AG04450 (cell line): ENCODE results near the gene CST1. TPM values are rescaled to one million over a fixed set of nuclear protein-coding genes. Genes with fewer than 3 reads are reported as not detected.

Experiments
- CTCF ChIA-PET: fragments of 300-600, 350-600 bp; formaldehyde crosslinking; extraction: SDS; loops from one replicate; lab custom pipeline; 2022; ENCODE audit warnings: antibody characterized with exemption, inconsistent platforms; lab: Charles Lee
- POLR2A ChIA-PET: fragments of 350-600 bp; formaldehyde crosslinking; extraction: SDS; loops from one replicate; lab custom pipeline; 2021; ENCODE audit warnings: antibody characterized with exemption, inconsistent platforms; lab: Yijun Ruan, JAX
- DNase-seq: peaks from one replicate; pipeline ENCODE4 v3.0.0-alpha.2; 2011; ENCODE audit warnings: low read depth, low spot score
- H3K27ac ChIP-seq: one replicate; pipeline ENCODE4 v1.5.1; 2012; ENCODE audit warnings: low read depth, low read length, control low read depth
- H3K27me3 ChIP-seq: one replicate; pipeline ENCODE4 v1.6.0; 2012; ENCODE audit warnings: low read length; ENCODE audit not compliant: control insufficient read depth, insufficient read depth
- H3K4me3 ChIP-seq: 2 replicates; pipeline ENCODE4 v1.5.1; 2011; ENCODE audit warnings: mild to moderate bottlenecking, low read depth, low read length, control low read depth
- H3K9me3 ChIP-seq: 2 replicates; pipeline ENCODE4 v1.5.1; 2012; ENCODE audit warnings: low read length; ENCODE audit not compliant: control insufficient read depth, insufficient read depth
- CTCF ChIP-seq: IDR thresholded peaks from 2 replicates; pipeline ENCODE4 v1.5.1; 2011; ENCODE audit warnings: low read depth, low read length, control low read depth, inconsistent platforms
- polyA plus RNA-seq: library from polyadenylated mRNA; depleted of rRNA; stranded (reverse); fragments of >200 nt; gene quantifications from 2 replicates; pipeline ENCODE4 v1.2.3, GENCODE V29; 2011; rRNA removed
- small RNA-seq: library from RNA; depleted of rRNA; stranded (forward); fragments of <200 nt; gene quantifications from one replicate; pipeline ENCODE3, GENCODE V24; 2012; ENCODE audit warnings: low read depth; ENCODE audit not compliant: insufficient read length

CST1 gene
- polyA plus RNA-seq, 1 experiment, result not detected

- no peak overlapping the region for H3K27ac ChIP-seq
- no peak for DNase-seq
- peaks cover 5% of the 10 kb centered on the region for H3K27me3 ChIP-seq
- ChIA-PET POLR2A (no interaction called here), CTCF (no interaction called here)
- TF ChIP-seq CTCF, result no peak
- no peak overlapping the region for H3K4me3 ChIP-seq
- H3K9me3 ChIP-seq, result no peaks in the 10 kb centered on the region
Observed at GRCh38 chr20:23710771-23711170, 40.0 kb downstream of the CST1 start.

GRCh38 chr20:23705895-23706294 is 44.8 kb downstream of the CST1 start:
- DNase-seq, result no peak
- Histone ChIP-seq H3K9me3 (no peaks in the 10 kb centered on the region), H3K4me3 (no peak overlapping the region), H3K27me3 (peaks cover under 1% of the 10 kb centered on the region), H3K27ac (no peak overlapping the region)
- ChIA-PET CTCF (interaction anchor here (1.0 kb wide), 1 partner anchor 18 kb away, joined by 3 read pairs; no protein-coding TSS in a partner anchor), POLR2A (no interaction called here)
- no peak for TF ChIP-seq CTCF

- no peaks in the 10 kb centered on the region for H3K9me3 ChIP-seq
- H3K27me3 ChIP-seq, result no peaks in the 10 kb centered on the region
- no peak overlapping the region for H3K4me3 ChIP-seq
- CTCF ChIA-PET, result no interaction called here
- DNase-seq, result no peak
- no peak overlapping the region for H3K27ac ChIP-seq
- no peak for TF ChIP-seq CTCF
- POLR2A ChIA-PET, result no interaction called here
Observed at GRCh38 chr20:23702021-23702420, 48.7 kb downstream of the CST1 start.

- no peaks in the 10 kb centered on the region for H3K27me3 ChIP-seq
- CTCF ChIA-PET, result no interaction called here
- no peak overlapping the region for H3K4me3 ChIP-seq
- DNase-seq, result no peak
- H3K27ac ChIP-seq, result no peak overlapping the region
- TF ChIP-seq CTCF, result no peak
- POLR2A ChIA-PET, result no interaction called here
- no peaks in the 10 kb centered on the region for H3K9me3 ChIP-seq
Observed at GRCh38 chr20:23700931-23701330, 49.8 kb downstream of the CST1 start.

GRCh38 chr20:23697947-23698346 is 52.8 kb downstream of the CST1 start:
- no peak overlapping the region for H3K4me3 ChIP-seq
- H3K9me3 ChIP-seq, result no peaks in the 10 kb centered on the region
- DNase-seq, result no peak
- ChIA-PET POLR2A (no interaction called here), CTCF (no interaction called here)
- no peak for TF ChIP-seq CTCF
- no peak overlapping the region for H3K27ac ChIP-seq
- H3K27me3 ChIP-seq, result no peaks in the 10 kb centered on the region

Small RNAs within 50 kb of the gene (small RNA-seq; reads per million reads assigned to genes)
- gene CST2P1, result not detected

Other genes with a start within 250 kb of the CST1 start
- not detected in 2 replicates for gene CST9L, start 182.5 kb downstream of the CST1 start, polyA plus RNA-seq
- gene CST9, start 145.0 kb downstream of the CST1 start, polyA plus RNA-seq, result not detected in 2 replicates
- 166 and 273 TPM in 2 replicates for gene CST3, start 113.0 kb downstream of the CST1 start, polyA plus RNA-seq
- gene CST4, start 61.9 kb downstream of the CST1 start, polyA plus RNA-seq, result not detected in 2 replicates
- gene CST2, start 75.8 kb upstream of the CST1 start, polyA plus RNA-seq, result not detected in 2 replicates
- gene CST5, start 128.8 kb upstream of the CST1 start, polyA plus RNA-seq, result not detected in 2 replicates
- not detected in 2 replicates for gene GGTLC1, start 237.8 kb upstream of the CST1 start, polyA plus RNA-seq